Endothelial cell (in vitro differentiated cells): Measurements from ENCODE around the gene APRT. TPM values are rescaled to one million over a fixed set of nuclear protein-coding genes. Genes with fewer than 3 reads are reported as not detected.

Experiments used
- DNase-seq: peaks from one replicate; pipeline ENCODE4 v3.0.0; 2021; ENCODE audit warnings: low spot score
- H3K27ac Mint-ChIP-seq: one replicate; pipeline ENCODE4 v1.8.0; 2021; ENCODE audit warnings: mixed read lengths, inconsistent platforms; ENCODE audit not compliant: unreplicated experiment
- H3K27me3 Mint-ChIP-seq: one replicate; pipeline ENCODE4 v1.8.0; 2021; ENCODE audit warnings: mild to moderate bottlenecking, moderate library complexity, mixed read lengths, inconsistent platforms; ENCODE audit not compliant: unreplicated experiment
- H3K36me3 Mint-ChIP-seq: one replicate; pipeline ENCODE4 v1.8.0; 2021; ENCODE audit warnings: mild to moderate bottlenecking, low read depth, mixed read lengths, inconsistent platforms; ENCODE audit not compliant: unreplicated experiment
- H3K4me1 Mint-ChIP-seq: one replicate; pipeline ENCODE4 v1.8.0; 2021; ENCODE audit warnings: mild to moderate bottlenecking, mixed read lengths, inconsistent platforms; ENCODE audit not compliant: unreplicated experiment
- H3K4me3 Mint-ChIP-seq: one replicate; pipeline ENCODE4 v1.8.0; 2021; ENCODE audit warnings: mild to moderate bottlenecking, mixed read lengths, inconsistent platforms; ENCODE audit not compliant: unreplicated experiment
- H3K9me3 Mint-ChIP-seq: one replicate; pipeline ENCODE4 v1.8.0; 2021; ENCODE audit warnings: mixed read lengths, inconsistent platforms; ENCODE audit not compliant: unreplicated experiment
- CTCF ChIP-seq: fragments of 200-600 bp; sonication (generic); IDR thresholded peaks from one replicate; pipeline ENCODE4 v1.5.0; 2021; ENCODE audit warnings: antibody characterized with exemption; ENCODE audit not compliant: unreplicated experiment
- total RNA-seq: library from RNA; stranded (reverse); fragmentation: NEBNext Ultra II Directional; extraction: Animal tissue kit (Norgen Biotek cat#: 25700); gene quantifications from one replicate; pipeline ENCODE4 v1.2.1, GENCODE V29; 2021; ENCODE audit not compliant: unreplicated experiment

APRT gene
- total RNA-seq, 1 donor from 2014 or later = 80.7 TPM

DNA sequence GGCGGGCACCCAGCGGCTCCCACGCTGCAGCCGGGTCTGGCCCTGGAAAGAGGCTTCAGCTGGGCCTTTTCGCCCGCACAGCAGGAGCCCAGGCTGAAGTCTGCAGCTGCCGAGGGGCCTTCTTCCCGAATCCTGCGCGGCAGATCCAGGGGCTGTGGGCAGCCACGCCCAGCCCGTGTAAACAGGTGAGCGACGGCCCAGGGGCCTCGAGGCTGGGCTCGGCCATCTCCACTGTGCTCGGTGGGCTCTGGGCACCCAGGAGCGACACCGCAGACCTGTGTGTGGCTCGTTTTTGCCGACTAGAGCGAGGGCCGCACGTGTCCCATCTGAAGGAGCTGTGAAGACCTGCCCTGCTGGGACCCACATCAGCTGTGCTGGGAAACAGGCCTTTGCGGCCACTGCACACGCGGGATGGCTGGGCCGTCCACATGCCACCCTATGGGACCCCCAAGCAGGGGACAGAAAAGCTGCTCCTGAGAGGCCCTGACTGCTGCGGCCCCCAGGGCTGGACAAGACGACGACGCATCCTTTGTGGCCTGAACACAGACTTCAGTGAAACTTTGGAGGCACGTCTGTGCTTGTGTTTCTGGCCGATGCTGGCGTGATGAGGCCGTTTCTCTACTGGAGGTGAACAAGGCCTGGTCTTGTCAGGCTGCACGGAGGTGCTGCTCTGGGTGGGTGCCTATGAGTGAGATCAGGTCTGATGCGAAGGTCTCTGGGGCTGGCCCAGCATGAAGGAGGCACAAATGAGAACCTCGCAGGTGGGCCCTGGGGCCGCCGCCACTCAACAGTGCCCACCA lies 5.2 kb upstream of the APRT start:
- no peak for TF ChIP-seq CTCF
- no peak overlapping the region for H3K4me3 Mint-ChIP-seq
- no peaks in the 10 kb centered on the region for H3K36me3 Mint-ChIP-seq
- no peaks in the 10 kb centered on the region for H3K27me3 Mint-ChIP-seq
- no peak for DNase-seq
- H3K9me3 Mint-ChIP-seq = no peaks in the 10 kb centered on the region
- no peak overlapping the region for H3K27ac Mint-ChIP-seq
- no peaks in the 10 kb centered on the region for H3K4me1 Mint-ChIP-seq

DNA sequence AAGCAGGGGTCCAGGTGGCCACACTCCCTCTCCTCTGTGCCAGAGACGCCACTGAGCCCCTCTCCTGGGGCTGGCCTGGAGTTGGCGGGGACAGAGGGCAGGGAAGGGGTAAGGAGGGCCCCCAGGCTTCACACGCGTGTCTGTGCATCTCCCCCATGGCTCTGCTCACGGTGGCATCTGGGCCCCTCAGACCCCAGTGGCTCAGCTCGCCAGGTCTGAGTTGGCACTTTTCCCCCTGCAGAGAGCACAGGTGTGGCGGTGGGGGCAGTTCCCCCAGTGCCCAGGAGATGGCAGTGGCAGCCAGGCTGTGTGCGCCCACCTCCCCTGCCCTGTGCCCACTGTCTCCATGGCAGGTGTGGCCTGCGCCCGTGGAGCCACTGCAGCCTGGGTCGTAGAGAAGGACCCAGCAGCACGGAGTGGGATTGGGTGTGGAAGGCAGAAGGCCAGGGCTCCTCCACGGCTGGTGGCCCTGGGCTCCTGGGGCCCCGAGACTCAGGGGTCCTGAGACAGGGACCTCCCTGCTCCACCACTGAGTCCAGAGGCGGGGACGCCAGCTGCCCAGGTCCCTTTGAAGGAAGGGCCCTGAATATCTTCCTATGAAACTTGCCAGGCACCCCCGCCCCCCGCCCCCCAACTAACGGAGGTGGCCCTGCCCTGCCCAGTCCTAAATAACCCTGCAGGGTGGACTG lies 4.3 kb upstream of the APRT start:
- peak; percentile 66 for DNase-seq
- H3K4me1 Mint-ChIP-seq = no peaks in the 10 kb centered on the region
- H3K27me3 Mint-ChIP-seq = no peaks in the 10 kb centered on the region
- H3K27ac Mint-ChIP-seq = no peak overlapping the region
- H3K4me3 Mint-ChIP-seq = no peak overlapping the region
- no peaks in the 10 kb centered on the region for H3K9me3 Mint-ChIP-seq
- TF ChIP-seq CTCF = peak; percentile 55
- no peaks in the 10 kb centered on the region for H3K36me3 Mint-ChIP-seq

DNA sequence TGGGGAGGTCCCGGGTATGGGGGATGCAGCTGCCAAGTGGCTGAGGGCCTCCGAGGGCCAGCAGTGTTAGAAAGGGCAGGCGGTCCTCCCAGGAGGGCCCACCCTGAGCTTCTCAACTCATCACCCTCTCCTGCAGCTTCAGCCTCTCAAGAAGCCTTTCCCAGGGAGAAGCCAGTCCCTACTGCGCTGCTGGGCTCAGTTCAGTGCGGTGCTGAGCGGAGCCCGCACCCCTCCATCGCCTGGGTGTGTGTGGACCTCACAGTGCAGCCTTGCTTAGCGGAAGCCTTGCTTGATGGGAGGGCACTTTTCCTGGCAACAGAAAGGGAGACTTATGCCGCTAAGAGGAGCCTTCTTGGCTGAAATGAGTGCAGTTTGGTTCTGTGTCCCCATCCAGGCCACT lies 3.5 kb upstream of the APRT start:
- no peaks in the 10 kb centered on the region for H3K36me3 Mint-ChIP-seq
- peaks cover 1% of the 10 kb centered on the region for H3K27me3 Mint-ChIP-seq
- H3K27ac Mint-ChIP-seq = no peak overlapping the region
- DNase-seq = no peak
- no peak overlapping the region for H3K4me3 Mint-ChIP-seq
- H3K9me3 Mint-ChIP-seq = no peaks in the 10 kb centered on the region
- TF ChIP-seq CTCF = no peak
- no peaks in the 10 kb centered on the region for H3K4me1 Mint-ChIP-seq

DNA sequence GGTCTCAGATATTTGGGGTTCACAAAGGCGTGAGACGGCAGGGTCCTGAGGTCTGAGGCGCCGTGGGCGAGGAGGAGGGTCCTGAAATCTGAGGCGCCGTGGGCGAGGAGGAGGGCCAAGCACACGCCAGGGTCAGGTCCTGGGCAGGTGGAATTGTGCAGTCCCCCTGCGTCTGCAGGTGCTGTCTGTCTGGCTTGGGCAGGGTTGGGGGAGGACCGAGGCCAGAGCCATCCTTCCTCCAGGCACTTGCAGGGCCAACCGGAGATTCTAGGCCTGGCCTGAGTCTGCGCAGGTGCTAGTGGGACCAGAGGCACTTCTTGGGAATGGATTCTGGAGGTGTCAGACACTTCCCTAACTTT lies 2.4 kb upstream of the APRT start:
- H3K9me3 Mint-ChIP-seq = no peaks in the 10 kb centered on the region
- H3K4me3 Mint-ChIP-seq = peak overlapping the region; percentile 37
- DNase-seq = no peak
- H3K27ac Mint-ChIP-seq = no peak overlapping the region
- no peak for TF ChIP-seq CTCF
- no peaks in the 10 kb centered on the region for H3K4me1 Mint-ChIP-seq
- peaks cover 3% of the 10 kb centered on the region for H3K27me3 Mint-ChIP-seq
- no peaks in the 10 kb centered on the region for H3K36me3 Mint-ChIP-seq
